GM23248 (cell line): ENCODE data around the gene MEIG1. TPM values are rescaled to one million over a fixed set of nuclear protein-coding genes. Genes with fewer than 3 reads are reported as not detected.

ENCODE experiments used
- DNase-seq: peaks from one replicate; pipeline ENCODE4 v3.0.0-alpha.2; 2015
- H2AFZ ChIP-seq: fragments of 200-600 bp; sonication (generic); 2 replicates; pipeline ENCODE4 v1.6.1; 2016; ENCODE audit warnings: antibody characterized with exemption
- H3F3A ChIP-seq: fragments of 200-600 bp; sonication (generic); 2 replicates; pipeline ENCODE4 v1.6.1; 2016; ENCODE audit warnings: mild to moderate bottlenecking, antibody characterized with exemption, mixed run types; ENCODE audit not compliant: insufficient read depth
- H3K27ac ChIP-seq: fragments of 200-600 bp; sonication (generic); 2 replicates; pipeline ENCODE4 v1.5.1; 2016; ENCODE audit warnings: mild to moderate bottlenecking
- H3K27me3 ChIP-seq: fragments of 200-600 bp; sonication (generic); replicated peaks from 2 replicates; pipeline ENCODE4 v1.6.1; 2016; ENCODE audit warnings: mild to moderate bottlenecking; ENCODE audit not compliant: insufficient read depth
- H3K36me3 ChIP-seq: fragments of 200-600 bp; sonication (generic); 2 replicates; pipeline ENCODE4 v1.6.1; 2016; ENCODE audit warnings: low read depth, mild to moderate bottlenecking
- H3K4me1 ChIP-seq: fragments of 200-600 bp; sonication (generic); 2 replicates; pipeline ENCODE4 v1.6.1; 2016; ENCODE audit warnings: mild to moderate bottlenecking; ENCODE audit not compliant: insufficient read depth
- H3K4me2 ChIP-seq: fragments of 200-600 bp; sonication (generic); one replicate; pipeline ENCODE4 v1.6.1; 2016; ENCODE audit warnings: mild to moderate bottlenecking; ENCODE audit not compliant: unreplicated experiment
- H3K4me3 ChIP-seq: fragments of 200-600 bp; sonication (generic); 2 replicates; pipeline ENCODE4 v1.5.1; 2016; ENCODE audit warnings: mild to moderate bottlenecking
- H3K79me2 ChIP-seq: fragments of 200-600 bp; sonication (generic); 2 replicates; pipeline ENCODE4 v1.6.1; 2016; ENCODE audit warnings: mild to moderate bottlenecking; ENCODE audit not compliant: insufficient read depth
- H3K9ac ChIP-seq: fragments of 200-600 bp; sonication (generic); 2 replicates; pipeline ENCODE4 v1.6.1; 2016; ENCODE audit warnings: mild to moderate bottlenecking
- H3K9me2 ChIP-seq: fragments of 200-600 bp; sonication (generic); 2 replicates; pipeline ENCODE4 v1.6.1; 2016; ENCODE audit warnings: mixed run types, mild to moderate bottlenecking, moderate library complexity; ENCODE audit not compliant: insufficient read depth
- H3K9me3 ChIP-seq: fragments of 200-600 bp; sonication (generic); one replicate; pipeline ENCODE4 v1.6.1; 2017; ENCODE audit warnings: low read depth
- H4K20me1 ChIP-seq: fragments of 200-600 bp; sonication (generic); 2 replicates; pipeline ENCODE4 v1.6.0; 2016; ENCODE audit not compliant: insufficient read depth
- EZH2 ChIP-seq: fragments of 200-600 bp; sonication (generic); IDR thresholded peaks from 2 replicates; pipeline ENCODE4 v1.6.1; 2018; ENCODE audit warnings: antibody characterized with exemption, mild to moderate bottlenecking; ENCODE audit not compliant: insufficient read depth, poor library complexity, severe bottlenecking
- EZH2phosphoT487 ChIP-seq: fragments of 200-600 bp; sonication (generic); IDR thresholded peaks from 2 replicates; pipeline ENCODE4 v1.6.1; 2018; ENCODE audit warnings: antibody characterized with exemption, moderate library complexity, mild to moderate bottlenecking, low read depth; ENCODE audit not compliant: insufficient read depth
- WGBS, 2 experiments: methylation state at CpG; one replicate each; pipeline ENCODE4 v1.1.6; 2015 to 2017; ENCODE audit warnings: low lambda C conversion rate in 2 of 2, low coverage in 1 of 2; ENCODE audit errors: missing lambda C conversion rate in 2 of 2; 5-methylcytosine and 5-hydroxymethylcytosine counted together
- in situ Hi-C: fragments of 300-500 bp; cut with MboI; formaldehyde crosslinking; loops from 2 replicates; pipeline ENCODE4 v1.15.0; 2020
- polyA plus RNA-seq: library from polyadenylated mRNA; unstranded; fragments of >200 nt; fragmentation: Nextera tagmentation; extraction: Ambion mirVana; gene quantifications from 2 replicates; pipeline ENCODE4 v1.2.1, GENCODE V29; 2016
- total RNA-seq: library from RNA; depleted of rRNA; stranded (reverse); fragments of >200 nt; shearing (Covaris generic); gene quantifications from 2 replicates; pipeline ENCODE4 v1.2.3, GENCODE V29; 2014

Gene MEIG1
- total and polyA plus RNA-seq, 2 experiments from 2014 or later: 0.43 TPM; not detected in 1

GRCh38 chr10:14945108-14945507 lies 14.1 kb upstream of the MEIG1 start:
- H3K9me2 ChIP-seq: no peaks in the 10 kb centered on the region

GRCh38 chr10:14947268-14947667 lies 11.9 kb upstream of the MEIG1 start:
- peaks cover 5% of the 10 kb centered on the region for H3F3A ChIP-seq
- H4K20me1 ChIP-seq: no peaks in the 10 kb centered on the region
- H3K9me3 ChIP-seq: no peaks in the 10 kb centered on the region
- H3K27me3 ChIP-seq: no peaks in the 10 kb centered on the region
- H3K4me1 ChIP-seq: no peaks in the 10 kb centered on the region
- WGBS, 2 experiments: 100% methylated on average over 1 of the region's 1 CpG
- peaks cover 68% of the 10 kb centered on the region for H3K79me2 ChIP-seq
- TF ChIP-seq EZH2phosphoT487 (no peak), EZH2 (no peak)
- H3K4me3 ChIP-seq: no peak overlapping the region
- H2AFZ ChIP-seq: no peak overlapping the region
- no peak for DNase-seq
- H3K36me3 ChIP-seq: peaks cover 12% of the 10 kb centered on the region
- H3K9me2 ChIP-seq: no peaks in the 10 kb centered on the region
- H3K9ac ChIP-seq: no peak overlapping the region
- in situ Hi-C loops: no loop called here
- H3K27ac ChIP-seq: no peak overlapping the region
- no peak overlapping the region for H3K4me2 ChIP-seq

More at GRCh38 chr10:14945108-14945507, 14.1 kb upstream of the MEIG1 start:
- TF ChIP-seq EZH2 (no peak), EZH2phosphoT487 (no peak)
- no peaks in the 10 kb centered on the region for H3F3A ChIP-seq
- no peak overlapping the region for H2AFZ ChIP-seq
- H3K4me3 ChIP-seq: no peak overlapping the region
- H3K9ac ChIP-seq: no peak overlapping the region
- WGBS, 2 experiments: 97 to 98% methylated on average over 5 of the region's 5 CpGs
- DNase-seq: peak; percentile 28
- peaks cover 12% of the 10 kb centered on the region for H3K36me3 ChIP-seq
- no peak overlapping the region for H3K4me2 ChIP-seq
- no peaks in the 10 kb centered on the region for H3K27me3 ChIP-seq
- peaks cover 46% of the 10 kb centered on the region for H3K79me2 ChIP-seq
- H4K20me1 ChIP-seq: no peaks in the 10 kb centered on the region
- in situ Hi-C loops: no loop called here
- no peak overlapping the region for H3K27ac ChIP-seq
- no peaks in the 10 kb centered on the region for H3K4me1 ChIP-seq
- H3K9me3 ChIP-seq: no peaks in the 10 kb centered on the region

GRCh38 chr10:14949291-14949690 lies 9.9 kb upstream of the MEIG1 start:
- H3K4me2 ChIP-seq: no peak overlapping the region
- WGBS, 2 experiments: 92 to 94% methylated on average over 5 of the region's 5 CpGs
- no peaks in the 10 kb centered on the region for H3K9me2 ChIP-seq
- H3K4me1 ChIP-seq: peaks cover 5% of the 10 kb centered on the region
- peaks cover 74% of the 10 kb centered on the region for H3K79me2 ChIP-seq
- no peak for DNase-seq
- H3K9ac ChIP-seq: no peak overlapping the region
- no peaks in the 10 kb centered on the region for H3K27me3 ChIP-seq
- no peak for TF ChIP-seq EZH2phosphoT487
- TF ChIP-seq EZH2: no peak
- no peak overlapping the region for H3K27ac ChIP-seq
- peaks cover 6% of the 10 kb centered on the region for H3K36me3 ChIP-seq
- no peak overlapping the region for H2AFZ ChIP-seq
- no peaks in the 10 kb centered on the region for H3K9me3 ChIP-seq
- H3F3A ChIP-seq: peaks cover 19% of the 10 kb centered on the region
- in situ Hi-C loops: no loop called here
- H4K20me1 ChIP-seq: no peaks in the 10 kb centered on the region
- H3K4me3 ChIP-seq: no peak overlapping the region

- WGBS, 2 experiments: 23 to 28% methylated on average over 10 of the region's 10 CpGs
- Histone ChIP-seq H3K9me3 (no peaks in the 10 kb centered on the region), H3K79me2 (peaks cover 53% of the 10 kb centered on the region), H3K4me1 (peaks cover 9% of the 10 kb centered on the region), H3K4me2 (peak overlapping the region; percentile 93), H3F3A (peaks cover 26% of the 10 kb centered on the region), H3K4me3 (peak overlapping the region; percentile 85), H3K36me3 (no peaks in the 10 kb centered on the region), H3K27ac (peak overlapping the region; percentile 91), H3K27me3 (no peaks in the 10 kb centered on the region), H3K9ac (peak overlapping the region; percentile 91), H4K20me1 (no peaks in the 10 kb centered on the region), H3K9me2 (no peaks in the 10 kb centered on the region), H2AFZ (peak overlapping the region; percentile 94)
- peak; percentile 41 for DNase-seq
- in situ Hi-C loops: no loop called here
- TF ChIP-seq EZH2 (no peak), EZH2phosphoT487 (no peak)
Measured at GRCh38 chr10:14952851-14953423, 6.3 kb upstream of the MEIG1 start.
